K562 (cell line): ENCODE data around the gene MPHOSPH6. TPM values are rescaled to one million over a fixed set of nuclear protein-coding genes. Genes with fewer than 3 reads are reported as not detected.

Experiments used
- ATAC-seq: fragments of 200-7000 bp; cut with Tn5 transposase; 3 replicates; pipeline ENCODE4 v1.9.1; 2020; ENCODE audit warnings: moderate library complexity
- BruUV-seq: library from RNA; stranded (reverse); fragments of 400-500 nt; replicated peaks from 2 replicates; lab custom pipeline; 2021; lab: Mats Ljungman, UMichigan
- CTCF ChIA-PET: fragments of 300-600 bp; formaldehyde crosslinking; extraction: SDS; loops from one replicate; lab custom pipeline; 2021; ENCODE audit warnings: low intra/inter-chr PET ratio; lab: Yijun Ruan, JAX
- POLR2A ChIA-PET: fragments of 300-600, 350-650 bp; sonication (Branson Sonifier 250); formaldehyde crosslinking; extraction: SDS; loops from one replicate; lab custom pipeline; 2021; ENCODE audit warnings: antibody characterized with exemption, inconsistent platforms; lab: Yijun Ruan, JAX
- DNase-seq, 4 experiments: peaks; one replicate each; pipeline versions ENCODE4 v3.0.0 to v3.0.0-alpha.2; 2011 to 2018; ENCODE audit warnings: low spot score in 3 of 4, mixed read lengths in 3 of 4; ENCODE audit errors: extremely low read depth in 1 of 4
- FAIRE-seq: peaks from 2 replicates; lab custom pipeline; 2011; peaks lifted over from hg19 to GRCh38; lab: Jason Lieb, UNC
- H2AFZ ChIP-seq: 2 replicates; pipeline ENCODE4 v1.6.0; 2011; ENCODE audit warnings: low read depth, low read length, control low read depth, inconsistent platforms
- H3K27ac ChIP-seq: fragments of 200-600 bp; 3 replicates; pipeline ENCODE4 v1.8.0; 2011; ENCODE audit warnings: low read depth, mild to moderate bottlenecking, control low read depth, inconsistent platforms, low read length, moderate library complexity, mixed read lengths; ENCODE audit errors: extremely low read depth
- H3K27me3 ChIP-seq, 2 experiments: fragments of 300-600 bp in 1 of 2; 2 replicates in 1 of 2; 3 replicates in 1 of 2; pipeline versions ENCODE4 v1.6.0 to v1.8.0; 2011; ENCODE audit warnings: inconsistent platforms in 2 of 2, low read length in 2 of 2, mild to moderate bottlenecking in 1 of 2, mixed read lengths in 1 of 2, moderate library complexity in 1 of 2; ENCODE audit not compliant: control insufficient read depth in 2 of 2, insufficient read depth in 2 of 2
- H3K36me3 ChIP-seq: fragments of 300-600 bp; 3 replicates; pipeline ENCODE4 v1.8.0; 2011; ENCODE audit warnings: mild to moderate bottlenecking, low read length, inconsistent platforms; ENCODE audit not compliant: control insufficient read depth, insufficient read depth
- H3K4me1 ChIP-seq, 2 experiments: fragments of 200-600 bp in 1 of 2; replicated peaks in 1 of 2; 2 replicates in 1 of 2; 3 replicates in 1 of 2; pipeline versions ENCODE4 v1.5.1 to v1.8.0; 2011; ENCODE audit warnings: inconsistent platforms in 2 of 2, low read length in 2 of 2, mild to moderate bottlenecking in 1 of 2, mixed read lengths in 1 of 2, moderate library complexity in 1 of 2; ENCODE audit not compliant: control insufficient read depth in 2 of 2, insufficient read depth in 2 of 2
- H3K4me2 ChIP-seq: 2 replicates; pipeline ENCODE4 v1.6.1; 2011; ENCODE audit warnings: low read length, control low read depth, inconsistent platforms, mixed read lengths; ENCODE audit not compliant: insufficient read depth
- H3K4me3 ChIP-seq: fragments of 200-600 bp; sonication (generic), shearing (Covaris generic); 2 replicates; pipeline ENCODE4 v1.5.1; 2016; ENCODE audit warnings: control low read depth, inconsistent platforms
- H3K79me2 ChIP-seq: fragments of 200-600 bp; 3 replicates; pipeline ENCODE4 v1.8.0; 2011; ENCODE audit warnings: low read length, inconsistent platforms; ENCODE audit not compliant: control insufficient read depth, insufficient read depth
- H3K9ac ChIP-seq, 2 experiments: 2 replicates each; pipeline versions ENCODE4 v1.6.0 to v1.6.1; 2011; ENCODE audit warnings: low read depth in 2 of 2, low read length in 2 of 2, control low read depth in 1 of 2, inconsistent platforms in 1 of 2, mild to moderate bottlenecking in 1 of 2, mixed read lengths in 1 of 2; ENCODE audit not compliant: insufficient read depth in 1 of 2
- H3K9me1 ChIP-seq: one replicate; pipeline ENCODE4 v1.6.0; 2011; ENCODE audit warnings: inconsistent platforms, mild to moderate bottlenecking, low read length, moderate library complexity; ENCODE audit not compliant: control insufficient read depth, insufficient read depth
- H3K9me3 ChIP-seq: replicated peaks from 2 replicates; pipeline ENCODE4 v1.5.1; 2011; ENCODE audit warnings: low read depth, low read length, inconsistent platforms; ENCODE audit not compliant: control insufficient read depth, insufficient read depth
- H4K20me1 ChIP-seq: replicated peaks from 2 replicates; pipeline ENCODE4 v1.6.1; 2011; ENCODE audit warnings: low read length, inconsistent platforms, mixed read lengths; ENCODE audit not compliant: control insufficient read depth, insufficient read depth
- CTBP1 ChIP-seq: fragments of 450-650 bp; IDR thresholded peaks from 2 replicates; pipeline ENCODE4 v1.6.1; 2016; ENCODE audit warnings: borderline replicate concordance
- HLTF ChIP-seq: fragments of 450-650 bp; IDR thresholded peaks from 2 replicates; pipeline ENCODE4 v1.6.1; 2016
- JUNB ChIP-seq: fragments of 450-650 bp; formaldehyde crosslinking; conservative IDR thresholded peaks from 2 replicates; pipeline ENCODE4 v1.4.0; 2020; ENCODE audit warnings: mild to moderate bottlenecking
- KDM5B ChIP-seq: fragments of 200-600 bp; sonication (generic); IDR thresholded peaks from 2 replicates; pipeline ENCODE4 v1.6.1; 2012; ENCODE audit warnings: low read depth, mild to moderate bottlenecking, moderate library complexity, low read length, control low read depth, inconsistent platforms; ENCODE audit not compliant: insufficient replicate concordance
- ZBTB8A ChIP-seq: fragments of 450-650 bp; IDR thresholded peaks from 2 replicates; pipeline ENCODE4 v1.6.1; 2018; ENCODE audit warnings: mild to moderate bottlenecking, moderate library complexity; ENCODE audit not compliant: partially characterized antibody
- ZNF354B ChIP-seq: fragments of 250-450 bp; sonication (Bioruptor Pico); IDR thresholded peaks from 2 replicates; pipeline ENCODE4 v1.4.0; 2020
- WGBS: fragments of 100-300 bp; shearing (Covaris generic); methylation state at CpG from one replicate; pipeline ENCODE4 v1.1.6; 2016; ENCODE audit warnings: low coverage, mixed read lengths; ENCODE audit not compliant: insufficient coverage; ENCODE audit errors: missing lambda C conversion rate; 5-methylcytosine and 5-hydroxymethylcytosine counted together
- in situ Hi-C: fragments of 300-500 bp; cut with MboI; formaldehyde crosslinking; loops from 4 replicates; pipeline ENCODE4 v1.15.0; 2018; ENCODE audit warnings: inconsistent platforms, mixed read lengths
- intact Hi-C: fragments of 100-400 bp; cut with micrococcal nuclease; formaldehyde crosslinking; loops from 2 replicates; pipeline ENCODE4 v1.14.2; 2022
- polyA plus RNA-seq, 8 experiments: library from polyadenylated mRNA; depleted of rRNA in 4 of 8; stranded (reverse) in 5 of 8; unstranded in 3 of 8; fragments of >200 nt; fragmentation: Nextera tagmentation in 2 of 8; fragmentation: Illumina TruSeq in 1 of 8; extraction: Ambion mirVana in 2 of 8; extraction: Trizol in 1 of 8; gene quantifications; 2 replicates each; pipeline versions ENCODE4 v1.2.1 to v1.2.3, GENCODE V29; 2011 to 2014; ENCODE audit warnings: inconsistent platforms in 1 of 8, missing spikeins in 1 of 8
- total RNA-seq, 7 experiments: library from RNA; depleted of rRNA in 6 of 7; stranded (reverse); fragments of >200 nt in 6 of 7; fragmentation: Illumina TruSeq in 2 of 7; extraction: Trizol in 2 of 7; gene quantifications; 2 replicates each; pipeline versions ENCODE4 v1.2.1 to v1.2.3, GENCODE V29; 2011 to 2021; ENCODE audit warnings: low replicate concordance in 1 of 7
- TF ChIP-seq, protein P1 (sequence below), 2 experiments: fragments of 450-650 bp; IDR thresholded peaks; 2 replicates each; pipeline ENCODE4 v1.6.1; 2016
- TF ChIP-seq, protein P2 (sequence below): fragments of 450-650 bp; formaldehyde crosslinking; IDR thresholded peaks from 2 replicates; pipeline ENCODE4 v1.4.0; 2022; ENCODE audit warnings: mild to moderate bottlenecking, moderate library complexity

The MPHOSPH6 gene
- total and polyA plus RNA-seq, 9 of the 15 experiments (the other 6 are each of a cell fraction or from before 2014, with no cell fraction given) = 37.0 to 153 (median 76.7) TPM

DNA sequence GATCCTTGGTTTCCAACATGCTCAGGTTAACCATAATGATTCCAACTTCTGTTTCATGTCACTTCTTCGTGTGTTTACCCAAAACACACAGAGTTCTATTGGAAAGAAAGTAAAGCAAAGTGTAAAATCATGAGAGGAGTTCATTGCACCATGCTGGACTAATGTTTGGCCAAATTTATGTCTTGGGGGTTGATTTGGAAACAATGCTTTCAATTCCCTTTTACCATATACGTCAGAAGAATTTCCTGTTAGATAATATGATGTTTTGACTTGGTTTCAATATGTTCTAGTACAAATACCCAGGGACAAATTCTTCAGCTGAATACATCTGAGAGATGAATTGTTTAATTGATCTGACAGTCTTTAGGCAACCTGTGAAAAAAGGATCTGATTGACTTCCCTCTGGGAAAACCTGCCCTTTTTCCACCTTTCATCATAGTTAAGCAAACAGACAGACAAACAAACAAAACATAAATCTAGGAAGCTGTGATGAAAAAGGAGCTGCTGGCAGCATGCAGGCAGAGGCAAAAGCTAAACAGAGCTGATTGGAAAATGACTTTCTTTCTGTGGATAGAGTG lies 26.0 kb upstream of the MPHOSPH6 start:
- in situ Hi-C loops = no loop called here
- ATAC-seq (no peak), DNase-seq (no peak), FAIRE-seq (no peak)
- POLR2A ChIA-PET = no interaction called here
- TF ChIP-seq, protein P1, sequence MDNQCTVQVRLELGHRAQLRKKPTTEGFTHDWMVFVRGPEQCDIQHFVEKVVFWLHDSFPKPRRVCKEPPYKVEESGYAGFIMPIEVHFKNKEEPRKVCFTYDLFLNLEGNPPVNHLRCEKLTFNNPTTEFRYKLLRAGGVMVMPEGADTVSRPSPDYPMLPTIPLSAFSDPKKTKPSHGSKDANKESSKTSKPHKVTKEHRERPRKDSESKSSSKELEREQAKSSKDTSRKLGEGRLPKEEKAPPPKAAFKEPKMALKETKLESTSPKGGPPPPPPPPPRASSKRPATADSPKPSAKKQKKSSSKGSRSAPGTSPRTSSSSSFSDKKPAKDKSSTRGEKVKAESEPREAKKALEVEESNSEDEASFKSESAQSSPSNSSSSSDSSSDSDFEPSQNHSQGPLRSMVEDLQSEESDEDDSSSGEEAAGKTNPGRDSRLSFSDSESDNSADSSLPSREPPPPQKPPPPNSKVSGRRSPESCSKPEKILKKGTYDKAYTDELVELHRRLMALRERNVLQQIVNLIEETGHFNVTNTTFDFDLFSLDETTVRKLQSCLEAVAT (IDR thresholded peaks at IDR 0.05) = no peak
- TF ChIP-seq KDM5B (no peak), HLTF (no peak)
- Histone ChIP-seq H3K4me3 (no peak overlapping the region), H3K4me2 (no peak overlapping the region), H3K9ac (no peak overlapping the region), H2AFZ (no peak overlapping the region), H3K36me3 (no peaks in the 10 kb centered on the region), H3K9me3 (no peaks in the 10 kb centered on the region), H3K4me1 (no peaks in the 10 kb centered on the region), H3K9me1 (no peaks in the 10 kb centered on the region), H3K79me2 (no peaks in the 10 kb centered on the region), H3K27ac (no peak overlapping the region), H4K20me1 (no peaks in the 10 kb centered on the region), H3K27me3 (peaks cover 2 to 10% of the 10 kb centered on the region in 2 experiments; a peak in 2 of 5 replicates)
- intact Hi-C loops = no loop called here
- CTCF ChIA-PET = no interaction called here
- BruUV-seq = no TSS peak
- WGBS = 0% methylated on average over 2 of the region's 2 CpGs

- H3K36me3 ChIP-seq = no peaks in the 10 kb centered on the region
- CTCF ChIA-PET = interaction anchor here (0.6 kb wide), 1 partner anchor 216 kb away, joined by 3 read pairs; no protein-coding TSS in a partner anchor
- intact Hi-C loops (no loop called here), in situ Hi-C loops (no loop called here)
- H3K27ac ChIP-seq = no peak overlapping the region
- H3K9me1 ChIP-seq = no peaks in the 10 kb centered on the region
- peaks cover 2 to 6% of the 10 kb centered on the region in 2 experiments; a peak in 2 of 5 replicates for H3K27me3 ChIP-seq
- DNase-seq (no peak), ATAC-seq (no peak), FAIRE-seq (no peak)
- H3K4me3 ChIP-seq = no peak overlapping the region
- no peaks in the 10 kb centered on the region for H3K79me2 ChIP-seq
- no peaks in the 10 kb centered on the region for H3K4me1 ChIP-seq
- H3K4me2 ChIP-seq = no peak overlapping the region
- no peak overlapping the region for H3K9ac ChIP-seq
- WGBS = 0% methylated on average over 1 of the region's 1 CpG
- H4K20me1 ChIP-seq = no peaks in the 10 kb centered on the region
- no peaks in the 10 kb centered on the region for H3K9me3 ChIP-seq
- BruUV-seq = no TSS peak
- POLR2A ChIA-PET = interaction anchor here (1.2 kb wide), 1 partner anchor 9 kb away, joined by 5 read pairs; no protein-coding TSS in a partner anchor
- H2AFZ ChIP-seq = no peak overlapping the region
- no peak for TF ChIP-seq ZBTB8A
- no peak for TF ChIP-seq JUNB (CRISPR knock-in tag)
- TF ChIP-seq CTBP1 = no peak
- TF ChIP-seq, protein P2, sequence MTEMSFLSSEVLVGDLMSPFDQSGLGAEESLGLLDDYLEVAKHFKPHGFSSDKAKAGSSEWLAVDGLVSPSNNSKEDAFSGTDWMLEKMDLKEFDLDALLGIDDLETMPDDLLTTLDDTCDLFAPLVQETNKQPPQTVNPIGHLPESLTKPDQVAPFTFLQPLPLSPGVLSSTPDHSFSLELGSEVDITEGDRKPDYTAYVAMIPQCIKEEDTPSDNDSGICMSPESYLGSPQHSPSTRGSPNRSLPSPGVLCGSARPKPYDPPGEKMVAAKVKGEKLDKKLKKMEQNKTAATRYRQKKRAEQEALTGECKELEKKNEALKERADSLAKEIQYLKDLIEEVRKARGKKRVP (CRISPR knock-in tag) = no peak
- no peak for TF ChIP-seq ZNF354B (CRISPR knock-in tag)
Observed at GRCh38 chr16:82194086-82194485, 24.1 kb upstream of the MPHOSPH6 start.
